Liver (tissue), 3 donors: ENCODE measurements around the gene ZSCAN12.

Source experiments
- CTCF ChIP-seq: fragments of 150-350 bp; IDR thresholded peaks from 2 replicates; pipeline ENCODE4 v1.5.1; 2017; ENCODE audit warnings: improper control_type of control experiment, low read depth, low read length; ENCODE audit not compliant: missing input control
- RAD21 ChIP-seq, 2 donors: IDR thresholded peaks; 2 replicates each; pipeline ENCODE4 v1.6.1; 2016; ENCODE audit warnings: antibody characterized with exemption in 2 of 2, mild to moderate bottlenecking in 2 of 2
- RXRA ChIP-seq, 2 donors: IDR thresholded peaks; 2 replicates each; pipeline ENCODE4 v1.6.1; 2017 to 2018; ENCODE audit warnings: antibody characterized with exemption in 2 of 2, mild to moderate bottlenecking in 1 of 2
- ZBTB33 ChIP-seq: IDR thresholded peaks from 2 replicates; pipeline ENCODE4 v1.6.1; 2016; ENCODE audit warnings: antibody characterized with exemption
- donor health status: healthy.
- donor health status: healthy.

GRCh38 chr6:28354688-28355554 is 44.6 kb downstream of the ZSCAN12 start:
- TF ChIP-seq CTCF, result no peak
- TF ChIP-seq RAD21 (IDR thresholded peaks at IDR 0.05), result no peak
- no peak for TF ChIP-seq ZBTB33
- TF ChIP-seq RXRA (IDR thresholded peaks at IDR 0.05), result no peak
